HG02884 (cell line): ENCODE data around the gene TRDMT1.
A peak's percentile ranks its signal among the peaks of the same experiment; 100 is the strongest.

ENCODE experiments used
- ATAC-seq: cut with Tn5 transposase; IDR thresholded peaks from one replicate; pipeline ENCODE4 v1.9.1; 2021; ENCODE audit warnings: mild to moderate bottlenecking, moderate library complexity; ENCODE audit not compliant: unreplicated experiment

TRDMT1 gene, protein sequence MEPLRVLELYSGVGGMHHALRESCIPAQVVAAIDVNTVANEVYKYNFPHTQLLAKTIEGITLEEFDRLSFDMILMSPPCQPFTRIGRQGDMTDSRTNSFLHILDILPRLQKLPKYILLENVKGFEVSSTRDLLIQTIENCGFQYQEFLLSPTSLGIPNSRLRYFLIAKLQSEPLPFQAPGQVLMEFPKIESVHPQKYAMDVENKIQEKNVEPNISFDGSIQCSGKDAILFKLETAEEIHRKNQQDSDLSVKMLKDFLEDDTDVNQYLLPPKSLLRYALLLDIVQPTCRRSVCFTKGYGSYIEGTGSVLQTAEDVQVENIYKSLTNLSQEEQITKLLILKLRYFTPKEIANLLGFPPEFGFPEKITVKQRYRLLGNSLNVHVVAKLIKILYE

DNA sequence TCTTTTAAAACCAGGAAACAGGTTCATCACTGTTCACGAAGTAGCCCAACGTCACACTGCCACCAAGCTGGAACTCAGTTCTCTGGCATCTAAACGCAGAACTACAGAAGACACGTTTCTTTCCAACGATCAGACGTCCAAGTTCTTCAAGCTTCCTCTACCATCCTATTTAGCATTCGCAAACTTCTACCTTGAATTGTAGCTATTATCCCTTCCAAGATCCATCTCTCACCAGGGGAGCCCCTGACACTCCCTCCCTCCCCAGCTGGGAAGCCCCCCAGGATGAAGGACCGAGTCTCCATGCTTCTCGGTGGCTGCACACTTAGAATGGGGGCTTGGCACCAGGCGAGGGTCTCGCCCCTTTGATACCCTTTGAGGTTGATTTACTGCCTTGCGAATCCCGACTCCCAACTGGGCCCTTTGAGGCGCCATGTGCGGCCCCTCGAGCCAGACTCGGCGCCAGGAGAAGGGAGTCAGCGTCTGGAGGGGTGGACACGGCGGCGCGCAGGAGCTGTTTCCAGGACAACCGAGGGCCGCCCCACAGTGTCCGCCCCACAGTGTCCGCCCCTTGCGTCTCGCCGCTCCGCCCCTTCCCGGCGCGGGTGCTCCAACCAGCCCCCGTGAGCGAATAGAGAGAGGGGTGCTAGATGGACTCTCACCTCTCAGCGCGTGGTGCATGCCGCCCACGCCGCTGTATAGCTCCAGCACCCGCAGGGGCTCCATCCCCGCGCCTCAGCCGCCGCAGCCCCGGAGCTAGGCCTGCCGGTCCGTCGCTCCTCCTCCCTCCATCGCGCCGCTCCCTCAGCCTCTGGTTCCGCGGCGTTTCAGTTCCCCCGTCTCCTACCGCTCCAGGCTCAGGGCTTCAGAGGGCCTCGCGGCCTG, at the start of gene TRDMT1:
TSS of gene TRDMT1 (minus strand) at position 761 of the 882 bp plus-strand sequence. CDS start at position 723, 38 bp downstream.
- peak; percentile 93 for ATAC-seq

DNA sequence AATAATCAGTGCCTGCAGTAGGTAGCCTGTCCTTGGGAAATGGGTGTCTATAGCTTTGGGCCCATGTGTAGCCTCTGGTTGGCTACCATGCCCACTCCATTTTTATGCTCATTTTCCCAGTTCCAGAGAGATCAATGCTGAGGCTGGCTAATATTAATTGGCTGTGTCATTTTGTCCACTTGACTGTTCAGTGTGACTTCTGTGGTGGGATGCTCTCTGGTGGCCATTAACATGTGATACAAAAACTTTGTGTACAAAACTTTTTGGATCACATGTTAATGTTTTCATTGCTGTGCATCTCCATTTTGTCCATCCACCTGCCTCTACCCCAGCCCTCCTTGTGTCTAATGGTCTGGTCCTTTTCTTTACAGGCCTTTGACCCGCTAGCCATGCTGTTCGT, 49.3 kb upstream of the TRDMT1 start:
- ATAC-seq, result no peak

DNA sequence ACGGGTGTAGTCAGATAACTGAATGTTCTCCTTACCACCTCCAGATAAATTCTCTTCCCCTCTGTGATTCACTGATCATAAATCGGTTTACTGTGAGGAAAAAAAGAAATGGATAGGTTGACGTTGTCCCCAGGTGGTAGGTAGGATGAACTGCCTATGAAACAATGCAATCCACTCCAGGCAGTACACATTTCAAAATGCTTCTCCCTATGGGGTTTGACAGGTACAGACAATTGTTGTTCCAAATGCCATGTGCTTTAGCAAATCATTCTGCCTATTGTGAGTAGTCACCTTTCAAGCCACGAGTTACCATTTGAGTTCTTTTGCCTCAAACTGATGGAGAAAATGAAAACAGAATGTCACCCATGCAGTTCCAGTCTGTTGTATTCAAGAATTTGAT, 48.3 kb upstream of the TRDMT1 start:
- ATAC-seq, result no peak

DNA sequence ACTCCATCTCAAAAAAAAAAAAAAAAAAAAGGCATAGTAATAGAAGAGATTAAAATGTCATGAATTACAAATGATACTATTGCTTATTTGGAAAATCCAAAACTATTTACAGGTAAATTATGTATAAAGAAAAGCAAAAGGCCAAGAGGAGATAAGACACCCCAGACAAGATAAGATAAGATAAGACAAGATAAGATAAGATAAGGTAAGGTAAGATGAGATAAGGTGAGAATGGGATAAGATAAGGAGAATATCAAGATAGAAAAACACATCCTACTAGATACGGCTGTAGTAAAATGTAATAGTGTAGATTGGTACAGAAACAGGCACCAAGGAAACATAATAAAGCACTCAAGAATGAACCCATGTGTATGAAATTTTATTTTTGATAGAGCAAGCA, 47.5 kb upstream of the TRDMT1 start:
- ATAC-seq, result no peak

DNA sequence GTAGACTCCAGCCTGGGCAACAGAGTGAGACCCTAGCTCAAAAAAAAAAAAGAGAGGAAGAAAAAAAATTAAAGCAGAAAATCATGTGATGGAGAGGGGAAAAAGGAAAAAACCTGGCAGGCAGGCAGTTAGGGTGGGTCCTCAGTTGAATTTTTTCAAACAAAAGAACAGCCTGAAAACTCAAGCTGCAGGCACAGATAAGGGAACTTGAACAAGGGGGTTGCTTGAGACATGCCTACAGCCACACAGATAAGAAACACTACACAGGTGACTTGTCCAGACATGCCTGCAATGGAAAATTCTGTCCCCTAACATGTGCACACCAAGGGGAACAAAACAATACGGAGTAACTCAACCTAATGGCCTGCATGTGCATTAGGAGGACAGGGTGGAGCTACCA, 45.7 kb upstream of the TRDMT1 start:
- ATAC-seq, result no peak

DNA sequence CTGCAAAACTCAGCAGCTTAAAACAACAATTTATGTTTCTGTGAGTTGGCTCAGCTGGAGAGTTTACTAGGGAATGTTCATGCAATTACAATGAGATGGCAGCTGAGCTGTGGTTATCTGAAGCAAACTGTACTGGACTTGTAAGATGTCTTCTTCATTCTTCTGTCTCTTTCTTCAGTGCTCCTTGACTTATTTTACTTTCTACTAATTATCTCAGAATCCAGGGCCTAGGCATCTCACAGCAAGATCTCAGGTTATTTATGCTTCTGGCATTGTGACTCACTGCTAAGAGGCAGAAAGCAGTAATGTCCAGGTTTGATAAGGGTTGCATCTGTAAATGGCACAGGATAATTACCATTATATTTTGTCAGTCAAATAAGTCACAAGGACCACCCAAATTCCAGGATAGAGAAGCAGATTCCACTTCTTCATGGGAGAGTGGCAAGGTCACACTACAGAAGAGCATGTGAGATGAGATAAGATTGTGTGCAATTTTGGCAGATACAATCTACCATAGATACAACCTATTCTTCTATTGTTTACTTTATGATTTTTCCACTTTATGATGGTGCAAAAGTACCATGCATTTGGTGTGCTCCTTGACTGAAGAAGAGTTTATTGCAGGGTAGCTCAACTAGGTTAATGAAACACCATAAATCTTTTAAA, 43.4 kb upstream of the TRDMT1 start:
- ATAC-seq, result no peak

DNA sequence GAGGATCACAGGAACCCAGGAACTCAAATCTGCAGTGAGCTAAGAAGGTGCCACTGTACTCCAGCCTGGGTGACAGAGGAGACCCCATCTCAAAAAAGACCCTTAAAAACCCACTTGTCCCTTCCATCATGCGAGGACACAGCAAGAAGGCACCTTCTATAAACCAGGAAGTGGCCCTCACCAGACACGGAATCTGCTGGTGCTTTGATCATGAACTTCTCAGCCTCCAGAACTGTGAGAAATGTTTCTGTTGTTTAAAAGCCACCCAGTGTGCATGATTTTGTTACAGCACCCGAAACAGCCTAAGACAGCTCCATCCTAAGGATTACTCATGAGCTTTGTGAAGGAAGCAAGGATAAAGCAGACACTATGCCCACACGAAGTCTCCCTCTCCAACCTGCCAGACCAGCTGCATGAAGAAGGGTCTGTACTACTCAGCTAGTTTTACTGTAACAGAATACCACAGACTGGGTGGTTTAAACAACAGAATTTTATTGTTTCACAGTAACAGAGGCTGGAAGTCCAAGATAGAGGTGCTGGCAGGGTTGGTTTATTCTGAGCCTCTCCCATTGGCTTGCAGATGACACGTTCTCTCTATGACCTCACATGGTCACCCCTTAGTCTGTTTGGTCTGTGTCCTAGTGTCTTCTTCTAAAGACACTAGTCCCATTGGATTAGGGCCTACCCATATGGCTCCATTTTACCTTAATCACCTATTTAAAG, 40.3 kb upstream of the TRDMT1 start:
- no peak for ATAC-seq

DNA sequence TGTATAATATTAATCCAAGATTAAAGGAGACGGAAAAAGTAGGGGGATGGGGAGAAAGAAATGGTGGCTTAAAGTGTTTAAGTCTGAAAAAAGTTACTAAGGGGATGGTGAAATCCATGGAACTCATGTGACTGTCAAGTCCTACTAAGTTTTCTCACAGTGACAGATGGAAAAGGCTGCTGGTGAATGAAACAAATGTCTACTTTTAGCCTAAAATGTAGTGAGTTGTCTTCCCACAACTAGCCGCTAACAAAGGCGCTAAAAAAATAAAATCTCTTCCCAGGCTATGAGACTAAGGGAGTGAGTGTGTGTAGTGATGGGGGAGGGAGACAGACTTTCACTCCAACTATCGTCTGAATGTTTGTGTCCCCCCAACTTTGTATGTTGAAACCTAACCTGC, 39.1 kb upstream of the TRDMT1 start:
- no peak for ATAC-seq

DNA sequence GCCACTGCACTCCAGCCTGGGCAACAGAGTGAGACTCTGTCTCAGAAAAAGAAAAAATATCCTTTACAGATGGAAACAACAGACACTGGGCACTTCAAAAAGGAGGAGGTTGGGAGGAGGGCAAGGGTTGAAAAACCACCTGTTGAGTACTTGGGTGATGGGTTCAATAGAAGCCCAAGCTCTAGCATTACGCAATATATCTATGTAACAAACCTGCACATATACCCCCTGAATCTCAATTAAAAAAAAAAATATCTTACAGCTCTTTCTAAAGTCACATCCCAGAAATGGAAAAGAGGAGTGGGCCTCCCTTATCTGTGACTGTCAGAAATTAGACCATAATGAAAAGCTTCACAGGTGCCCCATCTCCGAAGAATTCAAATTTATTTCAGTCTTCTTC, 38.6 kb upstream of the TRDMT1 start:
- no peak for ATAC-seq

DNA sequence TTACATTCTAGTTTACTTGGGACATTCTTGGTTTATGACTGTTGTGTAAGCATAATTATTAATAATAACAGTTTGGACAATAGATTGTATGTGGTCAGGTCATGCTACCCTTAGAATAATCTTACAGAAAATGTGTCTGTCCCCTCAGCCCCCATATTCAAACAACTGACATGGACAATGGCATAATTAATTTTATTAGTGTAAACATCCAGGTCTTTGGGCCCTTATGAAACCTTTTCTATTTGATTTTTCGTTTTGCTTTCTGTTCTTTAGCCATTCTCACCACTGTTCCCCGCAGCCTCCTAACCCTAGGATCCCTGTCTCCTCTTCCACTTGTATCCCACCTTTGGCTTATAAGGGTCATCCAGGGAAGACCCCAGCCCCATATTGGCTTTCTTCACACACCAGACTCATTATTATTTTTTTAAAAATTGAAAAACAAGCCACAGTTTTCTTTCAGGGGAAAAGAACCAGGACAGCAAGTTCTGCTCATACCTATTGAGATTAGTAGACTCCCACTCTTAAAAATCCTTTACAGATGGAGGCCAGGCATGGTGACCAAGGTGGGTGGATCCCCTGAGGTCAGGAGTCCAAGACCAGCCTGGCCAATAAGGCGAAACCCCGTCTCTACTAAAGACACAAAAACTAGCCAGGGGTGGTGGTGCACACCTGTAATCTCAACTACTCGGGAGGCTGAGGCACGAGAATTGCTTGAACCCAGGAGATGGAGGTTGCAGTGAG, 38.0 kb upstream of the TRDMT1 start:
- ATAC-seq, result no peak

DNA sequence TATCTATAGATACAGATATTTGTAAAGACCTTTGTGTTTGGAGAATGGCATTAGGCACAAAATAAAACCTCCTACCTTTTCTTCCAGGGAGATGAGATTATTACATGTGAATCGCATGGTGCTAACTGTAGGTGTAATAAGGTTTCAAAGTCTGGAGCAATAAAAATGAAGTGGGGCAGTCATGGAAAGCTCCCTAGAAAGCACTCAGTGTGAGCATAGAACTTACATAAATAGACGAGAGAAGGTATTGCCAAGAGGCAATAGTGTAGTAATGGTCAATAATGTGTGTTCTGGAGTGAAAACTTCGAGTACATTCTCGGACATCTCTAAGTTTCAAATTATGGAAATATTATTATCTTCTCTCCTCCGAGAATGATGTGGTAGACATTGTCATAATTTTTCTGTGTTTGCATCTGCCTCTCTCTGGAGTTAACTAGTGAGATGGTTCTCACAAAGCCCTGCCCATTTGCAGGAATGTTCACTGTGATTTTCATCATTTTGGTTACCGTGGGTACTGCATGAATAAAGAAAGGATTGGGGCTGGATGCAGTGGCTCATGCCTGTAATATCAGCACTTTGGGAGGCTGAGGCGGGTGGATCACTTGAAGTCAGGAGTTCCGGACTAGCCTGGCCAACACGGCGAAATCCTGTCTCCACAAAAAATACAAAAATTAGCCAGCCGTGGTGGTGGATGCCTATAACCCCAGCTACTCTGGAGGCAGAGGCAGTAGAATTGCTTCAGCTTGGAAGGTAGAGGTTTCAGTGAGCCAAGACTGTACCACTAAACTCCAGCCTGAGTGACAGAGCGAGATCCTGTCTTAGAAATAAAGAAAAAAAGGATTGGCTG, 37.2 kb upstream of the TRDMT1 start:
- no peak for ATAC-seq

DNA sequence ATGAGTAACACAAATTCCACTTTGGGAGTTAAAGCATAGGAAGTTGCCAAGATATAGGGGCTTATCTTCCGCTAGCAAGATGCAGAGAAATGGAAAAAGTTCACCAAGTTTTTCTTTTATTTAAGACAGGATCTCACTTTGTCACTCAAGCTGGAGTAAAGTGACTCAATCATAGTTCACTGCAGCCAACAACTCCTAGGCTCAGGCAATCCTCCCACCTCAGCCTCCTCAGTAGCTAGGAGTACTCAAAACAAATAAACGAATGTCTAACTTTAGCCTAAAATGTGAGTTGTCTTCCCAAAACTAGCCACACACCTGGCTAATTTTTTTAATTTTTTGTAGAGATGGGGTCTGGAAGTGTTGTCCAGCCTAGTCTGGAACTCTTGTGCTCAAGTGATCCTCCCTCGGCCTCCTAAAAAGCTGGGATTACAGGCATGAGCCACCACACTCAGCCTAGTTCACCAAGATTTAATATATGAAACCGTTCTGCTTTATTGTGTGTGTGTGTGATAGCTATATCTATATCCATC, 36.5 kb upstream of the TRDMT1 start:
- ATAC-seq, result no peak

DNA sequence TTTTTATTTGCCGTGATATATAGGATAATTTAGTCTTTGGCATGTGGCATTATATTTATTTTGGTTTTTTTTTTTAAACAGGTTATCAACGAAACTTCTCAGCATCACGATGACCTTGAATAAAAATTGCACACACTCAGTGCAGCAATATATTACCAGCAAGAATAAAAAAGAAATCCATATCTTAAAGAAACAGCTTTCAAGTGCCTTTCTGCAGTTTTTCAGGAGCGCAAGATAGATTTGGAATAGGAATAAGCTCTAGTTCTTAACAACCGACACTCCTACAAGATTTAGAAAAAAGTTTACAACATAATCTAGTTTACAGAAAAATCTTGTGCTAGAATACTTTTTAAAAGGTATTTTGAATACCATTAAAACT, 35.7 kb upstream of the TRDMT1 start:
- ATAC-seq, result no peak

DNA sequence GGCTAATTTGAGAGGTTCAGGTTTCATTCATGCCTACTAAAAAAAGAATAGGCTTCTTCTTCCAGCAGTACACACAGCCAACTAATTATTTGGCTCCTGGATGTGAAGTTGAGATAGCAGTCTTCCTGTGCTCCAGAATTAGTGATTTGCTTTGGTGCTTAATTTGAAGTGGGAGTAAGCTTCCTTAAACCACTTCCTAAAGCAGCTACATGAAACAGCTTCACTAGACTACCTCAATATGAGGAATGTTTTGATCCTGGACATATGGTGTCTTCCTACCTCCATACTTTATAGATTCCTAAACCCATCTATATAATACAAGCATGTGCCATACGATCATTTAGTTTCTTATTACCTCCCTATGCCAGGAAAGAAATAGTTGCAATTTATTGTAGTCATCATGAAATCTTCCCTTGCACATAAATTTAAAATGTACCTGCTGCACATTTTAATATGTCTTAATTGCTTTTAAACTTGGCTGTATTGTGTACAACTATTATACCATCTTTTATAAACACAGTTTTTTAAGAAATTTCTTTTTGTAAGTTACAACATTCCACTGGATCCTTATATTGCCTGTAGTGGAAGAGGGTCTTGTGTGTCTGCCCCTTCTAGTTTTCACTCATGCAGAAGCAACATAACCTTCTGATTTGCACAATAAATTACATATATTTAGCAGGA, 35.1 kb upstream of the TRDMT1 start:
- ATAC-seq, result no peak

DNA sequence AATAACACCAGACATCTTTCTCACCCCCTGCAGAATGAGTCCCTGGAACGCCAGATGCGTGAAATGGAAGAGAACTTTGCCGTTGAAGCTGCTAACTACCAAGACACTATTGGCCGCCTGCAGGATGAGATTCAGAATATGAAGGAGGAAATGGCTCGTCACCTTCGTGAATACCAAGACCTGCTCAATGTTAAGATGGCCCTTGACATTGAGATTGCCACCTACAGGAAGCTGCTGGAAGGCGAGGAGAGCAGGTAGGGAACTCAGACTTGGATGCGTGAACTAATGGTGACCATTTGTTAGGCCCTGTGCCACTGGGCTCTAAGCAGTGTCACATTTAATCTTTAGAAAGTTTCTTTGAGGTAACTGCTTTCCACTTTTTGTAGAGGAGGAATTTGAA, 33.7 kb upstream of the TRDMT1 start:
- ATAC-seq, result no peak

DNA sequence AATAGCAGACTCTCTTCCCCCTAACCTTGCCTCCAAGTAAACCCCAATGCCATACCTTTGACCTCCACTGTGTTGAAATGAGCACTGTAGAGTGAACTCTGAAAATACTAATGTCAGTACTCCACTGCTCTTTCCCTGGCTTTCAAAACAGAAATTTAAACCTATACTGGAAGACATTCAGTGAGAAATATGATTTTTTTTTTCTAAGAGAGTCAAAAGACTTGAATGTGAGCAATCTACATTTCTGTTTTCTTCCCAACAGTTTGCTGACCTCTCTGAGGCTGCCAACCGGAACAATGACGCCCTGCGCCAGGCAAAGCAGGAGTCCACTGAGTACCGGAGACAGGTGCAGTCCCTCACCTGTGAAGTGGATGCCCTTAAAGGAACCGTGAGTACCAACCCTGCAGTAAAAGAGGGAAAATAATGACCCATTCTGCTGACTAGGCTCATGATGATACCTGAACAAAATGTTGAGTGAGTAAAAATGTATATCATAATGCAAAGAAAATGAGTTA, 33.0 kb upstream of the TRDMT1 start:
- no peak for ATAC-seq

DNA sequence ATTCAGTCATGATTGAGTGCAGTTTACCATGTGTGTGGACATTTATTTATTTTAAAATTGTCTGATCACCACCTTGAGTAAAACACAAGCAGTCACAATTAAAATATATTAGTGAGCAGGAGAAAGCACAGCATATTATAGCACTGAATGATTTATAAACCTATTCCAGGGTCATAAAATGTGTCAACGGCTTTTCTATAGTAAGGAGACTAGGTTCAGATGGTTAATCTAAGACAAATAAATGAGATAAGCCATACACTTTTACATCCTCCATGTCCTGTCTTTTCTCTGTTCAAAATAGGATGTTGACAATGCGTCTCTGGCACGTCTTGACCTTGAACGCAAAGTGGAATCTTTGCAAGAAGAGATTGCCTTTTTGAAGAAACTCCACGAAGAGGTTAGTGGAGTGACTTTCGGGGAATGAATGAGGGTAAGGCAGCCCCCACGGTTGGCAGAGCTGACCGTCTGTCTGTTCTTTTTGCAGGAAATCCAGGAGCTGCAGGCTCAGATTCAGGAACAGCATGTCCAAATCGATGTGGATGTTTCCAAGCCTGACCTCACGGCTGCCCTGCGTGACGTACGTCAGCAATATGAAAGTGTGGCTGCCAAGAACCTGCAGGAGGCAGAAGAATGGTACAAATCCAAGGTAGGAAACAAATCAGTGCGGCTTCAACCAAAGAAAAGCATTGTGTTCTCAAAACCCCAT, 32.0 kb upstream of the TRDMT1 start:
- no peak for ATAC-seq
